ENCODE data around the gene GYPC.
"Not testable (repeated sequence)": the region's sequence is repeated elsewhere in the genome, so short reads cannot be mapped to it uniquely, and the experiment has no call there.

- TF ChIP-seq POLR2A (IDR thresholded peaks at IDR 0.05; ENCODE audit: low read depth, low read length); FOS (IDR thresholded peaks at IDR 0.05; ENCODE audit: low read depth, low read length); RFX5 (IDR thresholded peaks at IDR 0.05; ENCODE audit: low read depth, low read length); RCOR1 (IDR thresholded peaks at IDR 0.05; ENCODE audit: insufficient replicate concordance, low read length); SMC3 (IDR thresholded peaks at IDR 0.05; ENCODE audit: low read depth, low read length); CEBPB (IDR thresholded peaks at IDR 0.05; ENCODE audit: low read depth, low read length); MXI1 (IDR thresholded peaks at IDR 0.05; ENCODE audit: borderline replicate concordance, low read depth, low read length); NFE2L2 (IDR thresholded peaks at IDR 0.05; ENCODE audit: low read depth, low read length); RAD21 (IDR thresholded peaks at IDR 0.05; ENCODE audit: low read length); BHLHE40 (IDR thresholded peaks at IDR 0.05; ENCODE audit: low read depth, low read length): not testable (repeated sequence)
- TF ChIP-seq, protein P1, sequence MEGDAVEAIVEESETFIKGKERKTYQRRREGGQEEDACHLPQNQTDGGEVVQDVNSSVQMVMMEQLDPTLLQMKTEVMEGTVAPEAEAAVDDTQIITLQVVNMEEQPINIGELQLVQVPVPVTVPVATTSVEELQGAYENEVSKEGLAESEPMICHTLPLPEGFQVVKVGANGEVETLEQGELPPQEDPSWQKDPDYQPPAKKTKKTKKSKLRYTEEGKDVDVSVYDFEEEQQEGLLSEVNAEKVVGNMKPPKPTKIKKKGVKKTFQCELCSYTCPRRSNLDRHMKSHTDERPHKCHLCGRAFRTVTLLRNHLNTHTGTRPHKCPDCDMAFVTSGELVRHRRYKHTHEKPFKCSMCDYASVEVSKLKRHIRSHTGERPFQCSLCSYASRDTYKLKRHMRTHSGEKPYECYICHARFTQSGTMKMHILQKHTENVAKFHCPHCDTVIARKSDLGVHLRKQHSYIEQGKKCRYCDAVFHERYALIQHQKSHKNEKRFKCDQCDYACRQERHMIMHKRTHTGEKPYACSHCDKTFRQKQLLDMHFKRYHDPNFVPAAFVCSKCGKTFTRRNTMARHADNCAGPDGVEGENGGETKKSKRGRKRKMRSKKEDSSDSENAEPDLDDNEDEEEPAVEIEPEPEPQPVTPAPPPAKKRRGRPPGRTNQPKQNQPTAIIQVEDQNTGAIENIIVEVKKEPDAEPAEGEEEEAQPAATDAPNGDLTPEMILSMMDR (conservative IDR thresholded peaks at IDR 0.05; ENCODE audit: low read depth, low read length), result not testable (repeated sequence)
- TF ChIP-seq, protein P2, sequence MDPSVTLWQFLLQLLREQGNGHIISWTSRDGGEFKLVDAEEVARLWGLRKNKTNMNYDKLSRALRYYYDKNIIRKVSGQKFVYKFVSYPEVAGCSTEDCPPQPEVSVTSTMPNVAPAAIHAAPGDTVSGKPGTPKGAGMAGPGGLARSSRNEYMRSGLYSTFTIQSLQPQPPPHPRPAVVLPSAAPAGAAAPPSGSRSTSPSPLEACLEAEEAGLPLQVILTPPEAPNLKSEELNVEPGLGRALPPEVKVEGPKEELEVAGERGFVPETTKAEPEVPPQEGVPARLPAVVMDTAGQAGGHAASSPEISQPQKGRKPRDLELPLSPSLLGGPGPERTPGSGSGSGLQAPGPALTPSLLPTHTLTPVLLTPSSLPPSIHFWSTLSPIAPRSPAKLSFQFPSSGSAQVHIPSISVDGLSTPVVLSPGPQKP (IDR thresholded peaks at IDR 0.05; ENCODE audit: borderline replicate concordance, low read depth, low read length), result not testable (repeated sequence)
Measured at GRCh38 chr2:126688594-126688993, 32.6 kb downstream of the GYPC start.
